Measurements from ENCODE around the gene MGLL. TPM values are rescaled to one million over a fixed set of nuclear protein-coding genes. Genes with fewer than 3 reads are reported as not detected.

MGLL gene
- total RNA-seq, 6 experiments from 2014 or later: 97.0 to 168 (median 115) TPM

DNA sequence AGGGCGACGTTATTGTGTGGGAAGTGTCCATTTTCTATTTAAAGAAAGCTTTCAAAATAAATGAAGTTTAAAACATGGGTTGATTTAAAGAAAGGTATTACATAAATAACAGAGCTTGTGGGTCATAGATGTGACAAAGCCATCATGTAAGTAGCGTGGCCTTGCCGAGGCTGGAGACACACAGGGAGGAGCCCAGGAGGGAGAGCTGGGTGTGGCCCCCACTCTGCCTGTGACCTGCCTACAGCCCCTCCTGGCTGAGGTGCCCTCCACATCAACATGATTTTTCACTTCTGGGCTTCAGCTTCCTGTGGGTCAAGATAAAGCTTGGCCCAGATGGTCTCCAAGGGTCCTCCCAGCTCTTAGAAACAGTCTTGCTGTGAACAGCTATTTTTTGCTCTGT lies 12.5 kb upstream of the MGLL start:
- no peaks in the 10 kb centered on the region for H3K27me3 ChIP-seq
- peaks cover 0 to 49% (median 2%) of the 10 kb centered on the region in 4 donors for H3K4me1 ChIP-seq
- intact Hi-C loops (cut with DNase I): loop anchor here in 1 of 2 donors (10.0 kb wide), 1 partner anchor 140 kb away; no protein-coding TSS in a partner anchor
- peak overlapping the region in 1 of 3 donors; percentile 74 for H3K27ac ChIP-seq
- ATAC-seq (no peak), DNase-seq (no peak)
- TF ChIP-seq, protein P1, sequence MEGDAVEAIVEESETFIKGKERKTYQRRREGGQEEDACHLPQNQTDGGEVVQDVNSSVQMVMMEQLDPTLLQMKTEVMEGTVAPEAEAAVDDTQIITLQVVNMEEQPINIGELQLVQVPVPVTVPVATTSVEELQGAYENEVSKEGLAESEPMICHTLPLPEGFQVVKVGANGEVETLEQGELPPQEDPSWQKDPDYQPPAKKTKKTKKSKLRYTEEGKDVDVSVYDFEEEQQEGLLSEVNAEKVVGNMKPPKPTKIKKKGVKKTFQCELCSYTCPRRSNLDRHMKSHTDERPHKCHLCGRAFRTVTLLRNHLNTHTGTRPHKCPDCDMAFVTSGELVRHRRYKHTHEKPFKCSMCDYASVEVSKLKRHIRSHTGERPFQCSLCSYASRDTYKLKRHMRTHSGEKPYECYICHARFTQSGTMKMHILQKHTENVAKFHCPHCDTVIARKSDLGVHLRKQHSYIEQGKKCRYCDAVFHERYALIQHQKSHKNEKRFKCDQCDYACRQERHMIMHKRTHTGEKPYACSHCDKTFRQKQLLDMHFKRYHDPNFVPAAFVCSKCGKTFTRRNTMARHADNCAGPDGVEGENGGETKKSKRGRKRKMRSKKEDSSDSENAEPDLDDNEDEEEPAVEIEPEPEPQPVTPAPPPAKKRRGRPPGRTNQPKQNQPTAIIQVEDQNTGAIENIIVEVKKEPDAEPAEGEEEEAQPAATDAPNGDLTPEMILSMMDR (IDR thresholded peaks at IDR 0.05): no peak
- no peak for TF ChIP-seq POLR2A (IDR thresholded peaks at IDR 0.05)
- WGBS (ENCODE audit: insufficient coverage, low coverage, low lambda C conversion rate, missing lambda C conversion rate): 93% methylated on average over 4 of the region's 4 CpGs
- no peak overlapping the region for H3K4me3 ChIP-seq
- no peaks in the 10 kb centered on the region for H3K36me3 ChIP-seq
- H3K9me3 ChIP-seq: no peaks in the 10 kb centered on the region

DNA sequence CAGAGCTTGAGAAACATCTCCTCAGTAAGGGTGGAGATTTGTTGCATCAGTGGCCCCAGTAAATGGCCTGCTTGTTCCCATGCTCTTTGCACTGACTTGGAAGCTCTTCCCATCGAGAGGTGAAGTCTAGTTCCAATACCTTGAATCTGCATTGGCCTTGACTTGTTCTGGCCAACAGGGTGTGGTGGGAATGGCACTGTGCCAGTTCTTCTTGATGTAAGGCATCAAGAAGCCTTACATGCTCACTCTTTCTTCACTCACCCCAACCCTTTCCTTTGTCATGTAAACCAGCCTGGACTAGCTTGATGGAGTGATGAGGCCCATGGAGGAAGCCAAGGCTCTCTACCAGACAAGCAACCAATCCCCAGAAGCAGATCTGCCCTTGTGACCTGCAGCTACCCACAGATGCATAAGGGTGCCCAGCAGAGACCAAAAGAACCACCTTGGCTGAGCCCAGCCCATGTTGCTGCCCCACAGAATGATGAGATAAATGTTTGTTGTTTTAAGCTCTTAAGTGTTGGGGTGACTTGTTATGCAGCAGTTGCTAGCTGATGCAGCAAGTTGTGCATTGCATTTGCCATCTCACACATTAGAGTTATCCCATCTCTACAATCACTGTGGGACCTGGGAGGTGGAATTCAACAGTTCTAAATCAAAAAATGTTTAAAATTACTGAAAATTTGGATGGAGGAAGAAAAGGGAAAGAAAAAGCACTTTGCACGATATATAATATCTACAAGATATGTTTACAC lies 11.1 kb upstream of the MGLL start:
- Histone ChIP-seq H3K4me1 (peaks cover 0 to 49% (median 2%) of the 10 kb centered on the region in 4 donors), H3K27me3 (no peaks in the 10 kb centered on the region), H3K27ac (no peak overlapping the region), H3K9me3 (no peaks in the 10 kb centered on the region), H3K36me3 (no peaks in the 10 kb centered on the region), H3K4me3 (no peak overlapping the region)
- ATAC-seq (no peak), DNase-seq (no peak)
- 100% methylated on average over 1 of the region's 2 CpGs for WGBS (ENCODE audit: insufficient coverage, low coverage, low lambda C conversion rate, missing lambda C conversion rate)
- intact Hi-C loops (cut with DNase I): loop anchor here in 1 of 2 donors (10.0 kb wide), 1 partner anchor 139 kb away; no protein-coding TSS in a partner anchor
- TF ChIP-seq, protein P1 (IDR thresholded peaks at IDR 0.05): no peak
- TF ChIP-seq POLR2A (IDR thresholded peaks at IDR 0.05): no peak

DNA sequence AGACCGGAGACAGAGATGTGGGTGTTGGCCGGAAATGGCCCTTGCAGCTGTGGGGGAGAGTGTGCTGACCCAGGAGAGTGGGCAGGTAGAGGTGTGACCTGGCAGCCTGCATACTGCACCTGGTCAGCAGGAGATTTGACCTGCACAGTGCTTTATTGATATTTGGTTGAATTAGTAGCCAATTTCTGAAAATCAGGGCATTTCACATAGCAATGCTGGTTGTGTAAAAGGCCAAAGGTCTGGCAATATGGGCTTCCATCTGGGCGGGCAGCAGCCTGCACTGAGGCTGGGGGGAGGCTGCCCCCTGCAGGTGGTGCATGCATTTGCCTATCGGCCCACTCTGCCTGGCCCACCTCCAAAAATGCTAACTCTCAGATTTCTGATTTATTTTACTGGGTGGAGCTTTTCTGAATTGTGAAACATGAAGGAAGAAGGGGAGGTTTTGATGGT lies 9.4 kb upstream of the MGLL start:
- H3K36me3 ChIP-seq: no peaks in the 10 kb centered on the region
- peaks cover 0 to 45% (median 2%) of the 10 kb centered on the region in 4 donors for H3K4me1 ChIP-seq
- no peak overlapping the region for H3K4me3 ChIP-seq
- H3K9me3 ChIP-seq: no peaks in the 10 kb centered on the region
- DNase-seq: peak; percentile 84 to 90 (median 87)
- no peak for TF ChIP-seq POLR2A (IDR thresholded peaks at IDR 0.05)
- TF ChIP-seq, protein P1 (IDR thresholded peaks at IDR 0.05): peak; percentile 90 to 98 (median 97)
- ATAC-seq: peak; percentile 93 to 99 (median 96)
- no peaks in the 10 kb centered on the region for H3K27me3 ChIP-seq
- WGBS (ENCODE audit: insufficient coverage, low coverage, low lambda C conversion rate, missing lambda C conversion rate): 36% methylated on average over 2 of the region's 4 CpGs
- intact Hi-C loops (cut with DNase I): loop anchor here in 1 of 2 donors (10.0 kb wide), 1 partner anchor 137 kb away; no protein-coding TSS in a partner anchor
- peak overlapping the region in 1 of 3 donors; percentile 56 for H3K27ac ChIP-seq

- intact Hi-C loops (cut with DNase I): no loop called here
- no peak for ATAC-seq
- WGBS (ENCODE audit: insufficient coverage, low coverage, low lambda C conversion rate, missing lambda C conversion rate): 90% methylated on average over 1 of the region's 1 CpG
Measured at GRCh38 chr3:127829537-127829936, 7.2 kb upstream of the MGLL start.

More at GRCh38 chr3:127829537-127829936, 7.2 kb upstream of the MGLL start:
- Histone ChIP-seq H3K4me3 (no peak overlapping the region), H3K9me3 (no peaks in the 10 kb centered on the region), H3K27me3 (no peaks in the 10 kb centered on the region), H3K36me3 (no peaks in the 10 kb centered on the region), H3K27ac (no peak overlapping the region), H3K4me1 (peaks cover 0 to 25% (median 2%) of the 10 kb centered on the region in 4 donors)
- no peak for TF ChIP-seq POLR2A (IDR thresholded peaks at IDR 0.05)
- TF ChIP-seq, protein P1 (IDR thresholded peaks at IDR 0.05): no peak
- no peak for DNase-seq

Data from right lobe of liver (tissue), 6 donors.